Putamen (tissue), 1 donor: Measurements from ENCODE around the gene ARHGEF37.
A peak's percentile ranks its signal among the peaks of the same experiment; 100 is the strongest.
"Not testable (repeated sequence)": the region's sequence is repeated elsewhere in the genome, so short reads cannot be mapped to it uniquely, and the experiment has no call there.

ENCODE experiments used
- DNase-seq: peaks from one replicate; pipeline ENCODE4 v3.0.0-alpha.2; 2016; ENCODE audit warnings: low spot score

ARHGEF37 gene, protein sequence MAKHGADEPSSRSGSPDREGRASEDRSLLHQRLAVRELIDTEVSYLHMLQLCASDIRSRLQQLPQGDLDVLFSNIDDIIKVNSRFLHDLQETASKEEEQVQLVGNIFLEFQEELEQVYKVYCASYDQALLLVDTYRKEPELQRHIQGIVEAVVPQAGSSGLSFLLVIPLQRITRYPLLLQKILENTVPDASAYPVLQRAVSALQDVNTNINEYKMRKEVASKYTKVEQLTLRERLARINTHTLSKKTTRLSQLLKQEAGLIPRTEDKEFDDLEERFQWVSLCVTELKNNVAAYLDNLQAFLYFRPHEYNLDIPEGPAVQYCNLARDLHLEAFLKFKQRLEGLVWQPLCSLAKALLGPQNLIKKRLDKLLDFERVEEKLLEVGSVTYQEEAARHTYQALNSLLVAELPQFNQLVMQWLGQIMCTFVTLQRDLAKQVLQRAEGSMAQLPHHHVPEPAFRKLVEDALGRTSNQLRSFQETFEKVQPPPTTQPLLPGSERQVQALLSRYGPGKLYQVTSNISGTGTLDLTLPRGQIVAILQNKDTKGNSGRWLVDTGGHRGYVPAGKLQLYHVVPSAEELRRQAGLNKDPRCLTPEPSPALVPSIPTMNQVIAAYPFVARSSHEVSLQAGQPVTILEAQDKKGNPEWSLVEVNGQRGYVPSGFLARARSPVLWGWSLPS

DNA sequence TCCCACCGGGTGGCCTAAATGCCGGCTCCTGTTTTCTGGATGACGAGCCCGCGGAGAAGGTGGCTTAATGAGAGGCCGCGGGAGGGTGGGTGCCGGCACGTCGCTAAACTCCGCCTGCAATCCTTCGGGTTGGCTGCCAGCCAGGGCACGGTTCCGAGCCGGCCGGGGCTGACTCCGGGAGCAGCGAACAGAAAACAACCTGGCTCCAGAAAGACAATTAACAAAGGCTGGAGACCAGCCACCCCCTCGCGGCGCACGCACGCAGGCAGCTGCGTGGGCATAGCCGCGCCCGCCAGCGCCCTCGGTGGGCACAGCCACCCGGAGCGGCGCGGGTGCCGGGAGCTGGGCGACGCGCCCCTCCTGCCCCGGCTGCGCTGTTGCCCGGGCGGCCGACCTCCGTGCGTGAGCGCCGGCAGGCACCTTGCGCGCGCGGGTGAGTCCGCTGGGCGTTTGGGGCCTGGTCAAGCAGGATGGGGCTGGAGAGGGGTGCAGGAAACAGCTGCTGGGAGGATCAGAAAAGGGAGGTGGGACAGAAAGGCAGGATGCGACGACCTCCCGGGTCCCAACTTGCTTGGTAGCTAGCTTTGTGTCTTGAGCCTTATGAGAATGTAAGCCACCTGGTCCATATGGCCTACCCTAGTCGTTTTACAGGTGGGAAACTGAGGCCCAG is at the start of gene ARHGEF37:
Gene ARHGEF37, plus strand, starts transcription at position 307 of the 670 bp plus-strand sequence. CDS start 16,272 bp downstream, outside the sequence.
- DNase-seq, result peak; percentile 89

- no peak for DNase-seq
These were observed 48.9 kb upstream of the ARHGEF37 start for GRCh38 chr5:149532413-149532812.

- DNase-seq, result not testable (repeated sequence)
These were observed 45.5 kb upstream of the ARHGEF37 start for GRCh38 chr5:149535787-149536186.

- no peak for DNase-seq
These were observed 43.8 kb upstream of the ARHGEF37 start for GRCh38 chr5:149537374-149537975.

DNA sequence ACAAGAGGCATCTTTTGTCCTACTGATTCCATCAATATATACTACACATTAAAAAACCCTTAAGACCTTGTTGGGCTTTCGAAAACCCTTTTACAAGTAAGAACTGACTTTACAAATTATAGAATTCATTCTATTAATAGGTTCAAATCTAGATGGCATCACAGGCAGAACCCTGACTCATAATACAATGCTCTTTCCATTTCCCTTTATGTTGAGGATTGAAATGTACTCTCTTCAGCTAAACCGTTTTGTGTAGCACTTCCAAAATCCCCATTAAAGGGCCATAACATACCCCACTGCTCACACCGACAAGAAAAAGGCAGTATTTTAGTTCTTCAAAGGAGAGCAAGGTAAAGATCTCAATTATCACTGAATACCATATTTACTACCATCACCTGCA is 41.2 kb upstream of the ARHGEF37 start:
- no peak for DNase-seq

GRCh38 chr5:149541893-149542292 is 39.4 kb upstream of the ARHGEF37 start:
- no peak for DNase-seq

DNA sequence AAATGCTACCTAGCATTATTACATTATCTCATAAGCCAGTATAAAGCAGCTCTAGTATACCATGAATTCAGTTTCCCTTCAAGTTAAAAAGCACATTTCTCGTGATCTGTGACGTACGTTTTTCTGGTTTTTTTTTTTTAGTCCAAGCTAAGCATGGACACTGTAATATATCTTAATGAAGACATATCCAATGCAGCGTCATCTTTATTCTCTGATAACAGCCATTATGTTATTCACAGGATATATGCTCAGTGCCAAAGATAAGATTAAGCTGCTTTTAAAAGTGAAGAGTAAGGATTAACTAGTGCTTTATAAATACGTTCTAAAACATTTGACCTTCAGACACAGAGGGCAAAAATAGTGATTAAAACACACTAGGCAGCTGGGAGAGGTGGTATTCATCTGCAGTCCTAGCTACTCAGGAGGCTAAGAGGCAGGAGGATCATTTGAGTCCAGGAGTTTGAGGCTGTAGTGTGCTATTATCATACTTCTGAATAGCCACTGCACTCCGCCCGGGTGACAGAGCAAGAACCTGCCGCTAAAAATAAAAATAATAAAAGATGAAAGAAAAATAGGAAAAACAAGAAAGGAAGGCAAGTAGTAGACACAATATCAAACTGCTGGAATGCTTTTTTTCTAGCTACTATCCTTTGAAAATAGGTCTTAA is 37.8 kb upstream of the ARHGEF37 start:
- DNase-seq, result no peak

- DNase-seq, result no peak
These were observed 37.3 kb upstream of the ARHGEF37 start for GRCh38 chr5:149544028-149544420.

GRCh38 chr5:149545327-149545726 is 36.0 kb upstream of the ARHGEF37 start:
- no peak for DNase-seq

GRCh38 chr5:149546974-149547373 is 34.3 kb upstream of the ARHGEF37 start:
- DNase-seq, result no peak

DNA sequence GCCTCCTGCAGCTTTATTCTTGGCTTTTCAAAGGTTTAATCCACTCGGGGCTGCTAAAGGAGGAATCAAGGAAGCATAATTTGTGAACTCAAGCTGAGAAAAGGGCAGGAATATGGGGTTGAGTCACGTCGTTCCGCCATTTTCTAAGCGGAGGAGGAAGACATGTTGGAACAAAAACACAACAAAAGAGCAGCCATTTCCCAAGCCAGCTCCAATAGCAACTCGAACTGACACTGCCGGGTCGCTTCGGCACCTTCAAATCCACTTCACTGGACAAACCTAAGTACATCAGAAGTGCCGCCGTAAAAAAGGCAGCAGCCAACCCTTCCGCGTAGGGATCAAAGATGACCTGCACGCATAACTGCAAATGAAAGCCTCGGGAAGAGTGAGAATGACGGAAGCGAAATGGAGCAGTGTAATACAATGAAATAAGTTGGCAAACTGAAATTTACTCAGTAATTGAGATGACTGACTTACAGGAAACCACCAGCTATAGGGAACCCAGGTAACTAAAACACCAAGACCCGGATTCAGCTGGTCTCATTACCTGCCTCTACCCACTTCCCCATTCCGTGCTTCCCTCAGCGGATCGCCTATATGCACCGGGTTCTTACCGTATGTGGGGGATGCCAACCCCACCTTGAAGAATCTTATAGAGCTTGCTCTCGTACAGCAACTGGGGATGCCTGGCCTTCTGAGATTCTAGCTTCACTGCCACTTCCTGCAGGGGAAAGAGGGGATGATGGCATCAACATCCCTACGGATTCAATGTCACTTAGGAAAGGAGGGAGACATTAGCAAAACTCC is 31.6 kb upstream of the ARHGEF37 start:
- peak; percentile 58 for DNase-seq

- no peak for DNase-seq
These were observed 31.1 kb upstream of the ARHGEF37 start for GRCh38 chr5:149550268-149550583.

GRCh38 chr5:149550594-149551226 is 30.6 kb upstream of the ARHGEF37 start:
- DNase-seq, result no peak

- DNase-seq, result peak; percentile 99
These were observed 29.9 kb upstream of the ARHGEF37 start, which contains the start of gene CSNK1A1 for GRCh38 chr5:149551227-149552037. Gene CSNK1A1 (minus strand): TSS chr5:149551439. CDS start chr5:149550964, 475 bp downstream.

DNA sequence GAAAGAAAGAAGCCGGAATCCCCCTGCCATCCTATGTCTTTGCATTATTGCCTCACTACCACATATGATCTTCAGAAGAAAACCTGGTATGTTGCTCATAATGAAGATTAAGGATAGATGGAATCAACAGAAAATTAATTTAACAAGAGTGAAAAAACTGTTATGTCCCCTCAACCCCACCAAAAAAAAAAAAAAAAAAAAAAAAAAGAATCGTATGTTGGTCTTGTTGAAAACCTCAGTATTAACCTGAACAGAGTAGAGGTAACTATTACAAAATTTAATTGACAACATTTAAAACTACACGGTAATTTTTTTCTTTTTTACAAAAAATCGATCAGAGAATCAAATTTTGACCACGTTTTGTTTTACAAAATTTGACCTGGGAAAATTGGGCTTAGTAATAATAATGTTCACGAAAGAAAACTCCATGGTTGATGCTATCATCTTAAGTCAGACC is 29.2 kb upstream of the ARHGEF37 start:
- no peak for DNase-seq

DNA sequence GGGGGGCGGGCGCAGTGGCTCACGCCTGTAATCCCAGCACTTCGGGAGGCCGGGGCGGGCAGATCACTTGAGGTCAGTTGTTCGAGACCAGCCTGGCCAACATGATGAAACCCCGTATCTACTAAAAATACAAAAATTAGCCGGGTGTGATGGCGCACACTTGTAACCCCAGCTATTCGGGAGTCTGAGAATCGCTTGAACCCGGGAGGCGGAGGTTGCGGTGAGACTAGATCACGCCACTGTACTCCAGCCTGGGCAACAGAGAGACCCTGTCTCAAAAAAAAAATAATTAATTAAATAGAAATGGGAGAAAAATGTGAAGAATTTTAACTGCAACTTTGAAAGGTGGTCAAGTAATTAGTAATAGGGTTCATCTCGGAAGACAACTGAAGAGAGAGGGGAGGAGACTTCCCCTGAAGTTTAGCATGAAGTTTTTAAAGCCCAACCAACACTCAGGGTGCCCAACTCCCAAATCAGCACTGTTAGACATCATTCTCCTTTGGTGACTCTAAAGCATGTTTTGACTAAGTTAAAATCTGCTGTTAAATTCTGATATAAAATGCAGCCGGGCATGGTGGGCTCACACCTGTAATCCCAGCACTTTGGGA is 28.6 kb upstream of the ARHGEF37 start:
- no peak for DNase-seq

DNA sequence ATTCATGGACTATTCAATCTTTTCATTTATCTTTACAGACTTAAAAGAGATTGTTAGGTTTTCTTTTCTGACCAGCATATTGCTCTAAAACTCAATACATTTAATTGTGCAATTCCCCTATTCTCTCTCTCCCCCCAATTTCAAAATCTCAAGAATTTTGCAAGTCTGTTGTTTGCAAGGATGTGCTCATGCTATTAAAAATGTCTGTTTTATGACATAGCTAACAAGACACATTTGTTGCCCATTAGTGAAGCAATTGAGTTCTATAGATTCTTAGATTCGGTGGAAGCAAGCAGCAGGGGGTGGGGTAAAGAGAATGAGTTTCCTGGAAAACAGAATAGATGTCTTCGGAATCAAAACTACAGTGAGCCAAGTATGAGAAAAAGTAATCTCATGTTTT is 21.6 kb upstream of the ARHGEF37 start:
- DNase-seq, result no peak

DNA sequence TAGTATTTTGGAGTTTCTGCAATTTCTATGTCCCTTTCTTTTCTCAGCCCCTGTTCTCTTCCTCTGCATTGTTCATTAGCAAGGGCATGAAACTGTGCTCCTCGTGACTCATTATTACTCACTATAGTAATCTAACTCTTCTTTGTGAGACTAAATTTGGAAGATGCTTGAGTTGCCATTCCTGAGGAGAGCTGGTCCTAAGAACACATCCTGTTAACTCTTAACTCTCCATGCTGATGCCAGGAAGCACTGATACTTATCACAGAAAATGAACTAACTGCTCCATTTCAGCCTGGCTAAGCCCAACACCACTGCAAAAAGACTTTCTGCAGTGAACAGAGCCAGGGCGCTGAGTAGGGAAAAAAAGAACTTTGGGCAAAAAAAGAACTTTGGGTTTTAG is 19.4 kb upstream of the ARHGEF37 start:
- DNase-seq, result no peak

DNA sequence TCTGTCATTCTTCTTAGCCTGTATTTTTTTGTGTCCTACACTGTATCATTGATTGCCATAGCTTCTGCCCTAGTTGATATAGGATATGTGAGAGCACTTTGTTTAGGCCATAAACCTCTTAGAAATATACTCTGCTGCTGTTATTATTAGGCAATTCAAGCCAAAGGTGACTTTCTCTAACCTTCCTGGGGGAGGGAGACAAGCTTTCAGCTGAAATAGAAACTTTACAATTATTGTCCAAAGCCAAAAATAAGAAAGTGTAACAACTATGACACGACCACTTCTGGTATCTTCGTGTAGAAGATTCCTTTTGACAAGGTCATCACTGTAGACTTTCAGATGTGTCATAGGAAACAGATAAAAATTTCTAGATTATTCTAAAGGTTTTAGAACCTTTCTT is 17.8 kb upstream of the ARHGEF37 start:
- no peak for DNase-seq
